CD14-positive monocyte (primary cell): ENCODE data around the gene INPP5F. TPM values are rescaled to one million over a fixed set of nuclear protein-coding genes. Genes with fewer than 3 reads are reported as not detected.

Experiments used
- DNase-seq, 3 donors: peaks; one replicate each; pipeline ENCODE4 v3.0.0-alpha.2; 2011 to 2022
- H2AFZ ChIP-seq: 2 replicates; pipeline ENCODE4 v1.6.0; 2012; ENCODE audit warnings: mild to moderate bottlenecking, low read depth, low read length, inconsistent platforms; ENCODE audit not compliant: insufficient read depth, poor library complexity, severe bottlenecking
- H3K27ac ChIP-seq, 2 donors: 1 replicate in 1 of 2; 2 replicates in 1 of 2; pipeline ENCODE4 v1.5.1; 2012 to 2013; ENCODE audit warnings: low read length in 2 of 2, control low read depth in 1 of 2, inconsistent platforms in 1 of 2, low read depth in 1 of 2, mild to moderate bottlenecking in 1 of 2
- H3K27me3 ChIP-seq, 2 donors: one replicate each; pipeline versions ENCODE4 v1.6.0 to v1.6.1; 2011 to 2013; ENCODE audit warnings: low read length in 2 of 2; ENCODE audit not compliant: control insufficient read depth in 2 of 2, insufficient read depth in 2 of 2
- H3K36me3 ChIP-seq, 2 donors: replicated peaks in 1 of 2; 1 replicate in 1 of 2; 2 replicates in 1 of 2; pipeline versions ENCODE4 v1.5.1 to v1.6.1; 2012 to 2013; ENCODE audit warnings: low read length in 2 of 2, control low read depth in 1 of 2, inconsistent platforms in 1 of 2, mild to moderate bottlenecking in 1 of 2; ENCODE audit not compliant: insufficient read depth in 2 of 2, control insufficient read depth in 1 of 2
- H3K4me1 ChIP-seq, 2 donors: 1 replicate in 1 of 2; 2 replicates in 1 of 2; pipeline versions ENCODE4 v1.5.1 to v1.6.1; 2012 to 2013; ENCODE audit warnings: low read length in 2 of 2, control low read depth in 1 of 2, inconsistent platforms in 1 of 2, mild to moderate bottlenecking in 1 of 2, moderate library complexity in 1 of 2; ENCODE audit not compliant: insufficient read depth in 2 of 2, control insufficient read depth in 1 of 2
- H3K4me2 ChIP-seq: replicated peaks from 2 replicates; pipeline ENCODE3; 2012; ENCODE audit warnings: low read length, moderate library complexity, mild to moderate bottlenecking; ENCODE audit not compliant: poor library complexity, severe bottlenecking; ENCODE audit errors: extremely low read depth
- H3K4me3 ChIP-seq, 3 experiments: fragments of 200-600 bp in 1 of 3; sonication (generic) in 1 of 3; replicated peaks in 1 of 3; 1 replicate in 2 of 3; 2 replicates in 1 of 3; pipeline ENCODE4 v1.5.1; 2011 to 2013; ENCODE audit warnings: low read length in 3 of 3, mild to moderate bottlenecking in 3 of 3, control low read depth in 2 of 3, low read depth in 2 of 3, inconsistent platforms in 1 of 3, moderate library complexity in 1 of 3
- H3K79me2 ChIP-seq: 2 replicates; pipeline ENCODE4 v1.6.0; 2012; ENCODE audit warnings: mild to moderate bottlenecking, control low read depth, inconsistent platforms, low read length, moderate library complexity; ENCODE audit not compliant: insufficient read depth
- H3K9ac ChIP-seq: 2 replicates; pipeline ENCODE4 v1.6.0; 2017; ENCODE audit warnings: low read length, mild to moderate bottlenecking; ENCODE audit not compliant: insufficient read depth, poor library complexity, severe bottlenecking
- H3K9me3 ChIP-seq, 2 donors: replicated peaks in 1 of 2; 1 replicate in 1 of 2; 2 replicates in 1 of 2; pipeline versions ENCODE4 v1.5.1 to v1.6.1; 2012 to 2013; ENCODE audit warnings: low read length in 2 of 2, control low read depth in 1 of 2; ENCODE audit not compliant: control insufficient read depth in 1 of 2, insufficient read depth in 1 of 2
- H4K20me1 ChIP-seq: 2 replicates; pipeline ENCODE4 v1.6.0; 2012; ENCODE audit warnings: mild to moderate bottlenecking, low read length, control low read depth, moderate library complexity; ENCODE audit not compliant: insufficient read depth
- H3K27ac Mint-ChIP-seq, 7 donors: one replicate each; pipeline ENCODE4 v1.8.0; 2020; ENCODE audit warnings: mild to moderate bottlenecking in 7 of 7, mixed read lengths in 7 of 7, moderate library complexity in 6 of 7, inconsistent platforms in 2 of 7
- H3K27me3 Mint-ChIP-seq, 3 donors: one replicate each; pipeline ENCODE4 v1.8.0; 2021 to 2022; ENCODE audit warnings: low read depth in 3 of 3, mild to moderate bottlenecking in 3 of 3, mixed read lengths in 3 of 3, moderate library complexity in 3 of 3, inconsistent platforms in 1 of 3
- H3K36me3 Mint-ChIP-seq, 2 donors: one replicate each; pipeline ENCODE4 v1.8.0; 2020; ENCODE audit warnings: mixed read lengths in 2 of 2, inconsistent platforms in 1 of 2, mild to moderate bottlenecking in 1 of 2
- H3K4me1 Mint-ChIP-seq: one replicate; pipeline ENCODE4 v1.8.0; 2020; ENCODE audit warnings: mild to moderate bottlenecking, mixed read lengths
- H3K4me3 Mint-ChIP-seq, 2 donors: one replicate each; pipeline ENCODE4 v1.8.0; 2020; ENCODE audit warnings: mild to moderate bottlenecking in 2 of 2, mixed read lengths in 2 of 2, moderate library complexity in 1 of 2
- H3K9me3 Mint-ChIP-seq, 7 donors: one replicate each; pipeline ENCODE4 v1.8.0; 2020 to 2022; ENCODE audit warnings: mixed read lengths in 7 of 7, mild to moderate bottlenecking in 6 of 7, moderate library complexity in 6 of 7, inconsistent platforms in 2 of 7
- CTCF ChIP-seq: fragments of 200-600 bp; IDR thresholded peaks from one replicate; pipeline ENCODE4 v1.8.0; 2022; ENCODE audit warnings: antibody characterized with exemption, mild to moderate bottlenecking
- WGBS: methylation state at CpG from one replicate; pipeline ENCODE4 v1.1.5; 2013; ENCODE audit warnings: missing lambda C conversion rate; ENCODE audit not compliant: insufficient coverage; 5-methylcytosine and 5-hydroxymethylcytosine counted together
- intact Hi-C, 2 donors: fragments of 100-400 bp; cut with micrococcal nuclease; formaldehyde crosslinking; loops; one replicate each; pipeline versions ENCODE4 v1.15.0 to v1.15.1; 2023
- polyA plus RNA-seq, 3 donors: library from polyadenylated mRNA; depleted of rRNA in 1 of 3; unstranded in 2 of 3; stranded (reverse) in 1 of 3; fragments of 300-500 nt in 2 of 3; fragments of >200 nt in 1 of 3; fragmentation: Illumina TruSeq in 2 of 3; gene quantifications; 1 replicate in 2 of 3; 2 replicates in 1 of 3; pipeline ENCODE4 v1.2.3, GENCODE V29; 2012 to 2021

INPP5F gene
- polyA plus RNA-seq, 3 donors = 5.1 to 6.9 (median 5.4) TPM

GRCh38 chr10:119780879-119781480 is 55.1 kb downstream of the INPP5F start:
- Mint-ChIP-seq H3K4me1 (peaks cover 26% of the 10 kb centered on the region), H3K27me3 (peaks cover 0 to 3% (median 0%) of the 10 kb centered on the region in 3 donors), H3K36me3 (peaks cover 0 to 7% of the 10 kb centered on the region in 2 donors), H3K9me3 (peaks cover 0 to 2% (median 0%) of the 10 kb centered on the region in 7 donors), H3K4me3 (no peak overlapping the region), H3K27ac (no peak overlapping the region)
- Histone ChIP-seq H3K4me2 (no peak overlapping the region), H3K4me3 (no peak overlapping the region), H3K27me3 (no peaks in the 10 kb centered on the region), H2AFZ (no peak overlapping the region), H3K27ac (no peak overlapping the region), H3K9ac (no peak overlapping the region), H3K9me3 (no peaks in the 10 kb centered on the region), H3K36me3 (no peaks in the 10 kb centered on the region), H3K79me2 (no peaks in the 10 kb centered on the region), H3K4me1 (peaks cover 23 to 29% of the 10 kb centered on the region in 2 donors), H4K20me1 (no peaks in the 10 kb centered on the region)
- DNase-seq = no peak
- WGBS = 100% methylated on average over 2 of the region's 5 CpGs
- no peak for TF ChIP-seq CTCF
- intact Hi-C loops = no loop called here

GRCh38 chr10:119781498-119781897 is 55.6 kb downstream of the INPP5F start:
- intact Hi-C loops = no loop called here
- DNase-seq = no peak
- H3K27me3 Mint-ChIP-seq = peaks cover 0 to 3% (median 0%) of the 10 kb centered on the region in 3 donors
- H3K4me3 ChIP-seq = no peak overlapping the region
- TF ChIP-seq CTCF = no peak
- no peak overlapping the region for H2AFZ ChIP-seq
- no peaks in the 10 kb centered on the region for H3K36me3 ChIP-seq
- H3K27me3 ChIP-seq = no peaks in the 10 kb centered on the region
- H3K4me2 ChIP-seq = no peak overlapping the region
- H3K4me1 ChIP-seq = peaks cover 25 to 34% of the 10 kb centered on the region in 2 donors
- H3K4me1 Mint-ChIP-seq = peaks cover 31% of the 10 kb centered on the region
- H4K20me1 ChIP-seq = no peaks in the 10 kb centered on the region
- H3K36me3 Mint-ChIP-seq = peaks cover 0 to 7% of the 10 kb centered on the region in 2 donors
- H3K9me3 ChIP-seq = no peaks in the 10 kb centered on the region
- no peak overlapping the region for H3K9ac ChIP-seq
- no peak overlapping the region for H3K27ac ChIP-seq
- peaks cover 0 to 2% (median 0%) of the 10 kb centered on the region in 7 donors for H3K9me3 Mint-ChIP-seq
- no peak overlapping the region for H3K27ac Mint-ChIP-seq
- no peak overlapping the region for H3K4me3 Mint-ChIP-seq
- WGBS = 100% methylated on average over 1 of the region's 2 CpGs
- H3K79me2 ChIP-seq = no peaks in the 10 kb centered on the region
